Breast epithelium (tissue), 4 donors: ENCODE results near the gene EFEMP1. TPM values are rescaled to one million over a fixed set of nuclear protein-coding genes. Genes with fewer than 3 reads are reported as not detected.

Experiments used
- DNase-seq, 2 donors: peaks; one replicate each; pipeline ENCODE4 v3.0.0-alpha.2; 2019; ENCODE audit warnings: low spot score in 2 of 2
- H3K27ac ChIP-seq, 2 donors: fragments of 200-600 bp; sonication (generic) in 1 of 2; one replicate each; pipeline ENCODE4 v1.5.1; 2016 to 2019; ENCODE audit warnings: mild to moderate bottlenecking in 1 of 2
- H3K27me3 ChIP-seq, 2 donors: fragments of 200-600 bp; sonication (generic) in 1 of 2; one replicate each; pipeline versions ENCODE4 v1.5.1 to v1.6.0; 2017 to 2019; ENCODE audit warnings: control low read depth in 1 of 2, mild to moderate bottlenecking in 1 of 2
- H3K36me3 ChIP-seq: fragments of 200-600 bp; one replicate; pipeline ENCODE4 v1.5.1; 2019
- H3K4me1 ChIP-seq, 2 donors: fragments of 200-600 bp; sonication (generic); one replicate each; pipeline ENCODE4 v1.5.1; 2016 to 2019; ENCODE audit warnings: control low read depth in 1 of 2
- H3K4me3 ChIP-seq, 3 donors: fragments of 200-600 bp; sonication (generic); 1 replicate in 2 of 3; 2 replicates in 1 of 3; pipeline ENCODE4 v1.5.1; 2016 to 2019; ENCODE audit warnings: mild to moderate bottlenecking in 3 of 3, moderate library complexity in 2 of 3
- H3K9me3 ChIP-seq, 2 donors: fragments of 200-600 bp; sonication (generic) in 1 of 2; one replicate each; pipeline ENCODE4 v1.5.1; 2016 to 2019; ENCODE audit warnings: control low read depth in 1 of 2
- CTCF ChIP-seq, 3 donors: fragments of 450-650 bp; IDR thresholded peaks; one replicate each; pipeline ENCODE4 v1.5.1; 2016 to 2017; ENCODE audit warnings: antibody characterized with exemption in 3 of 3, mild to moderate bottlenecking in 3 of 3, moderate library complexity in 3 of 3
- POLR2A ChIP-seq: fragments of 450-650 bp; IDR thresholded peaks from one replicate; pipeline ENCODE4 v1.6.1; 2016; ENCODE audit warnings: antibody characterized with exemption, mild to moderate bottlenecking, moderate library complexity
- POLR2AphosphoS5 ChIP-seq, 3 donors: sonication (generic); formaldehyde crosslinking; IDR thresholded peaks; one replicate each; pipeline ENCODE4 v1.6.1; 2017; ENCODE audit warnings: antibody characterized with exemption in 3 of 3
- intact Hi-C: fragments of 100-400 bp; cut with DNase I; formaldehyde crosslinking; loops from one replicate; pipeline ENCODE4 v1.15.1; 2023; ENCODE audit warnings: low total_unique reads
- total RNA-seq, 3 donors: library from RNA; depleted of rRNA; stranded (reverse); fragments of >200 nt; gene quantifications; one replicate each; pipeline ENCODE4 v1.1.0, GENCODE V29; 2016

EFEMP1 gene
- total RNA-seq, 3 donors from 2014 or later = 186 to 445 (median 273) TPM

- Histone ChIP-seq H3K27me3 (no peaks in the 10 kb centered on the region), H3K4me3 (no peak overlapping the region), H3K9me3 (no peaks in the 10 kb centered on the region), H3K4me1 (no peaks in the 10 kb centered on the region), H3K36me3 (no peaks in the 10 kb centered on the region), H3K27ac (no peak overlapping the region)
- TF ChIP-seq CTCF (IDR thresholded peaks at IDR 0.05) = no peak
- TF ChIP-seq POLR2A = no peak
- no peak for TF ChIP-seq POLR2AphosphoS5 (IDR thresholded peaks at IDR 0.05)
- intact Hi-C loops = no loop called here
- DNase-seq = no peak
These were observed 12.8 kb upstream of the EFEMP1 start for GRCh38 chr2:55936351-55936750.

GRCh38 chr2:55934337-55934736, 10.8 kb upstream of the EFEMP1 start:
- Histone ChIP-seq H3K4me1 (no peaks in the 10 kb centered on the region), H3K27me3 (no peaks in the 10 kb centered on the region), H3K27ac (no peak overlapping the region), H3K9me3 (no peaks in the 10 kb centered on the region), H3K36me3 (no peaks in the 10 kb centered on the region), H3K4me3 (no peak overlapping the region)
- DNase-seq = no peak
- intact Hi-C loops = no loop called here
- TF ChIP-seq CTCF (IDR thresholded peaks at IDR 0.05) (no peak), POLR2A (no peak), POLR2AphosphoS5 (IDR thresholded peaks at IDR 0.05) (no peak)

- H3K4me1 ChIP-seq = no peaks in the 10 kb centered on the region
- no peak overlapping the region for H3K4me3 ChIP-seq
- no peaks in the 10 kb centered on the region for H3K36me3 ChIP-seq
- no peak overlapping the region for H3K27ac ChIP-seq
- H3K27me3 ChIP-seq = no peaks in the 10 kb centered on the region
- intact Hi-C loops = no loop called here
- no peaks in the 10 kb centered on the region for H3K9me3 ChIP-seq
- TF ChIP-seq POLR2AphosphoS5 (IDR thresholded peaks at IDR 0.05) = no peak
- no peak for TF ChIP-seq CTCF (IDR thresholded peaks at IDR 0.05)
- no peak for TF ChIP-seq POLR2A
- no peak for DNase-seq
These were observed 9.3 kb upstream of the EFEMP1 start for GRCh38 chr2:55932843-55933242.

- no peak for TF ChIP-seq POLR2A
- TF ChIP-seq CTCF (IDR thresholded peaks at IDR 0.05) = no peak
- no peak for TF ChIP-seq POLR2AphosphoS5 (IDR thresholded peaks at IDR 0.05)
- Histone ChIP-seq H3K36me3 (no peaks in the 10 kb centered on the region), H3K27me3 (no peaks in the 10 kb centered on the region), H3K9me3 (no peaks in the 10 kb centered on the region), H3K4me3 (no peak overlapping the region), H3K27ac (no peak overlapping the region), H3K4me1 (no peaks in the 10 kb centered on the region)
- intact Hi-C loops = no loop called here
- DNase-seq = no peak
These were observed 7.7 kb upstream of the EFEMP1 start for GRCh38 chr2:55931281-55931680.

GRCh38 chr2:55929476-55929875, 5.9 kb upstream of the EFEMP1 start:
- no peak overlapping the region for H3K4me3 ChIP-seq
- H3K4me1 ChIP-seq = no peaks in the 10 kb centered on the region
- H3K27me3 ChIP-seq = peaks cover 0 to 3% of the 10 kb centered on the region in 2 donors
- no peaks in the 10 kb centered on the region for H3K9me3 ChIP-seq
- TF ChIP-seq CTCF (IDR thresholded peaks at IDR 0.05) (no peak), POLR2AphosphoS5 (IDR thresholded peaks at IDR 0.05) (no peak), POLR2A (no peak)
- DNase-seq = no peak
- intact Hi-C loops = no loop called here
- H3K27ac ChIP-seq = no peak overlapping the region
- no peaks in the 10 kb centered on the region for H3K36me3 ChIP-seq
